Measurements from ENCODE around the gene CACNG4. TPM values are rescaled to one million over a fixed set of nuclear protein-coding genes. Genes with fewer than 3 reads are reported as not detected.

Gene CACNG4
- total RNA-seq, 1 experiment from 2014 or later: 2.4 TPM

DNA sequence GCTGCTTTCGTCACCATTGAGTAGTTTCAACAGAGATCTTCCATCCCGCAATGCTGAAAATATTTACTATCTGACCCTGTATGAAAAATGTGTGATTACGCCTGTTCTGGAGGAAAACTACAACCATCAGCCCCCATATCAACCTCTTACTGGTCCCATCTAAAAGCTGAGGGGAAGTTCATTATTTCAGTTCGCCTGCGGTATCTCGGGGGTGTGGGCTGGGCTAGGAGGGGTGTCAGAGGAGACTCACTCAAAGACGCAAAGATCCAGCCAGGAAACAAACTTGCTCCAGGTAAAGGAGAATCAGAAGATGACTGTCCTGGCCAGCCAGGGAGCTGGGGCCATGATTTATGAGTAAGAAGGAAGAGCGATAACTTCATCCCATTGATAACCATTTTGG lies 93.5 kb downstream of the CACNG4 start:
- DNase-seq (ENCODE audit: low spot score): no peak

DNA sequence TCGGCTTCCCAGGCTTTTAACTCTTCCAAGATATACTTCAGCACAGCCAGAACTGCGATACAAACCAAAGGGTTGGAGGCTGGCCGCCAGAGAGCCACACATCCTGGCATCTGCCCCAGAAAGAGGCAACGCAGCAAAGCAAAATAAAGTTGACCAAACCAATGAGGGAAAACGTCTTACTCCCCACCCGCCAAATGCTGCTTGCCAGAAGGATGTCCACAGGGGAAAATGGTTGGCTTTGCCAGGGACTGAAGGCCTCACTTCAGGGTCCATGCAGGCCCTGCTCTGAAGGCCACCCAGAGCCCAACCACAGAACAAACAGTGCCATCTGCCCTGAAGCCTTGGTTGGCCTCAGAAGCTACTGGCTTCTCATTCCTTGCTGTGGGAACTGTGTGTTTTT lies 94.9 kb downstream of the CACNG4 start:
- DNase-seq (ENCODE audit: low spot score): no peak

DNA sequence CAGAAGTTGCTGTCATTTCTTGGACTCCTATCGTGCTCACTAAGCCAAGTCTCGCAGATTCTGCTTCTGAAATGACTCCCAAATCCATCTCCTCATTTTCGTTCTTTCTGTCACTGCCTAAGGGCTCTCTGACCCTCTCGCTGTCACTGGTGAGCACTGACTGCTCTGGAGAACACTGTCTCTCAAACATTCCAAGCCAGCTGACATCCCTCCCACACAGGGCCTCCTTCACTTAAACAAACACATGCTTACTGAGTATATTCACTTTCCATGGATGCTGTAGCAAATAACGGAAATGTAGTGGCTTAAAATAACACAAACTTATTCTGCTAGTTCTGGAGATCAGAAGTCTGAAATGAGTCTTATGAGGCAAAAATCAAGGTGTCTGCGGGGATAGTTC lies 98.6 kb downstream of the CACNG4 start:
- no peak for DNase-seq (ENCODE audit: low spot score)

- DNase-seq (ENCODE audit: low spot score): no peak
Measured at GRCh38 chr17:67066717-67067116, 102.2 kb downstream of the CACNG4 start.

- no peak for DNase-seq (ENCODE audit: low spot score)
Measured at GRCh38 chr17:67067571-67068482, 103.3 kb downstream of the CACNG4 start.

- no peak for DNase-seq (ENCODE audit: low spot score)
Measured at GRCh38 chr17:67068999-67069398, 104.5 kb downstream of the CACNG4 start.

DNA sequence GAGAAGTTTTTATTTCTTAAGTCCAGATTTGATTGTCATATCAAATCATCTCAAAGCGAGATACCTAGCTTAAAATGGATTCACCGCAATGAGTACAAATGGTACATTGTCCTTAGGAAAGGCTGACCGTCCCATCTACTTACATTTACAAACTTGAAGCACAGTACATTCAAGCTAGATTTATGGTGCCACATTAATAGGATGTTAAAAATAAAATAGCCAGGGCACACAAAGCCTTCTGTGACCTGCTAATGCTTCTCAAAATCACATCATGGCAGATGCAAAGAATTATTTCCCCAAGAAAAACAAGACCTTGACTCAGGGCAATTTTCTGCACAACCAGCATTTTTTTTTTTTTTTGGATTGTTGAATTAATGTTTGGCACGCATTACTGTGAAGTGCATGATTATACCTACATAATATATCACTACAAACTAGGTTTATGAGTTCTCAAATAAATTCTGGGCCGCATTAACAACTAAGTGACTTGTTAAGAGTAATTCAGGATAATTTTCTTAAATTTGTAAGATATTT lies 105.2 kb downstream of the CACNG4 start:
- no peak for DNase-seq (ENCODE audit: low spot score)

GRCh38 chr17:67071595-67071994 lies 107.1 kb downstream of the CACNG4 start:
- DNase-seq (ENCODE audit: low spot score): no peak

DNA sequence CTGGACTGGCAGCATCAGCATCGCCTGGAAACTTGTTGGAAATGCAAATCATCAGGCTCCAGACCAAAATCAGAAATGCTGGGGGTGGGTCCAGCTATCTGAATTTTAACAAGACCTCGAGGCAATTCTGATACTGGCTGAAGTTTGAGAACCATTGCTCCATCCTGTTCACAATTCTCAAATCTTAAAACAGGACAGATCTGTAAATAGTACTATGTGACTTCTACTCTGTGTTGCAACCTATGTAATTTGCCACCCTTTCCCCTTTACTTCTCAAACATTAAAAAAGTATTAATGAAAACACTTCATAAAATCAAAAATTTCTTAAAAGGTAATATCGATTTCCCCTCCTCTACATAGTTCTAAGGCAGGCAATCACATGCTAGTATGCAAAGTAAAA lies 108.4 kb downstream of the CACNG4 start:
- DNase-seq (ENCODE audit: low spot score): no peak

GRCh38 chr17:67074781-67075180 lies 110.3 kb downstream of the CACNG4 start:
- no peak for DNase-seq (ENCODE audit: low spot score)

GRCh38 chr17:67076290-67076689 lies 111.8 kb downstream of the CACNG4 start:
- no peak for DNase-seq (ENCODE audit: low spot score)

GRCh38 chr17:67078292-67078691 lies 113.8 kb downstream of the CACNG4 start:
- DNase-seq (ENCODE audit: low spot score): no peak

DNA sequence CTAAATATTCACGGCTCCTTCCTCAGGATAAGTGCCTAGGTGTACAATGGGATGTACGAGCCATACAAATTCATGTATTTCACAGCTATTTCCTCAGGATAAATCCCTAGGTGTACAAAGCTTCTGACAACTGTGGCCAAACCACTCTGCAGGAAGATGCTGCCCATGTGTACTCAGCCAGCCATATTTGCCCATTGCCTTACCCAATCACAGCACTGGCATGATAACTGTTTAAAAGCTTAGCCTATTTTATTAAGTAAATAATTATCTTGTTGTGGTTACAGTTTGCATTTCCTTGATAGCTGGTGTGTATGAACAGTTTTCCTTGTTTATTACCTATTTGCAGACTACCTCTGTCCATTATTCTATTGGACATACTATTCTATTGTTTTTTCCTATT lies 115.0 kb downstream of the CACNG4 start:
- DNase-seq (ENCODE audit: low spot score): no peak

- no peak for DNase-seq (ENCODE audit: low spot score)
Measured at GRCh38 chr17:67080804-67081203, 116.3 kb downstream of the CACNG4 start.

GRCh38 chr17:67082107-67082506 lies 117.6 kb downstream of the CACNG4 start:
- no peak for DNase-seq (ENCODE audit: low spot score)

Other genes with a start within 250 kb of the CACNG4 start
- gene CACNG5, start 129.6 kb upstream of the CACNG4 start, total RNA-seq (2014; rRNA removed; shearing (Covaris generic)): not detected in 2 replicates
- gene CACNG1, start 79.8 kb downstream of the CACNG4 start, total RNA-seq (2014; rRNA removed; shearing (Covaris generic)): not detected in 2 replicates

Data from H4 (cell line).